ENCODE data around the gene FAM177B.

GRCh38 chr1:222736972-222737371 lies at the start of gene FAM177B:
- TF ChIP-seq ZNF274 (IDR thresholded peaks at IDR 0.05; ENCODE audit: low read depth, low read length) = no peak
- TF ChIP-seq SUZ12 (IDR thresholded peaks at IDR 0.05; ENCODE audit: extremely low read depth, insufficient read depth, insufficient read length) = no peak
